ENCODE results near the gene ERCC3.

Gene ERCC3

GRCh38 chr2:127324635-127325034 lies 30.7 kb upstream of the ERCC3 start:
- TF ChIP-seq CTCF (IDR thresholded peaks at IDR 0.05; ENCODE audit: low read length, missing control alignments) = peak; percentile 71
- DNase-seq (ENCODE audit: low read depth) = peak; percentile 80
- no peak overlapping the region for H3K4me3 ChIP-seq (replicated peaks; ENCODE audit: low read depth, low read length)

- H3K4me3 ChIP-seq (replicated peaks; ENCODE audit: low read depth, low read length) = no peak overlapping the region
- peak; percentile 6 for DNase-seq (ENCODE audit: low read depth)
- TF ChIP-seq CTCF (IDR thresholded peaks at IDR 0.05; ENCODE audit: low read length, missing control alignments) = no peak
These were observed 27.4 kb upstream of the ERCC3 start for GRCh38 chr2:127321303-127321702.

- no peak for TF ChIP-seq CTCF (IDR thresholded peaks at IDR 0.05; ENCODE audit: low read length, missing control alignments)
- peak; percentile 8 for DNase-seq (ENCODE audit: low read depth)
- no peak overlapping the region for H3K4me3 ChIP-seq (replicated peaks; ENCODE audit: low read depth, low read length)
These were observed 26.8 kb upstream of the ERCC3 start for GRCh38 chr2:127320586-127321275.

- H3K4me3 ChIP-seq (replicated peaks; ENCODE audit: low read depth, low read length) = no peak overlapping the region
- no peak for TF ChIP-seq CTCF (IDR thresholded peaks at IDR 0.05; ENCODE audit: low read length, missing control alignments)
- no peak for DNase-seq (ENCODE audit: low read depth)
These were observed 26.1 kb upstream of the ERCC3 start for GRCh38 chr2:127320067-127320466.

GRCh38 chr2:127314193-127314988 lies 20.4 kb upstream of the ERCC3 start:
- DNase-seq (ENCODE audit: low read depth) = no peak
- no peak for TF ChIP-seq CTCF (IDR thresholded peaks at IDR 0.05; ENCODE audit: low read length, missing control alignments)
- no peak overlapping the region for H3K4me3 ChIP-seq (replicated peaks; ENCODE audit: low read depth, low read length)

- DNase-seq (ENCODE audit: low read depth) = no peak
- TF ChIP-seq CTCF (IDR thresholded peaks at IDR 0.05; ENCODE audit: low read length, missing control alignments) = no peak
- no peak overlapping the region for H3K4me3 ChIP-seq (replicated peaks; ENCODE audit: low read depth, low read length)
These were observed 19.5 kb upstream of the ERCC3 start for GRCh38 chr2:127313406-127313805.

Data from fibroblast of pulmonary artery (primary cell).